ENCODE results near the gene TMTC1. TPM values are rescaled to one million over a fixed set of nuclear protein-coding genes. Genes with fewer than 3 reads are reported as not detected.

TMTC1 gene
- polyA plus RNA-seq, 1 of the 3 experiments (the other 2 are of a cell fraction): 0.13 TPM

DNA sequence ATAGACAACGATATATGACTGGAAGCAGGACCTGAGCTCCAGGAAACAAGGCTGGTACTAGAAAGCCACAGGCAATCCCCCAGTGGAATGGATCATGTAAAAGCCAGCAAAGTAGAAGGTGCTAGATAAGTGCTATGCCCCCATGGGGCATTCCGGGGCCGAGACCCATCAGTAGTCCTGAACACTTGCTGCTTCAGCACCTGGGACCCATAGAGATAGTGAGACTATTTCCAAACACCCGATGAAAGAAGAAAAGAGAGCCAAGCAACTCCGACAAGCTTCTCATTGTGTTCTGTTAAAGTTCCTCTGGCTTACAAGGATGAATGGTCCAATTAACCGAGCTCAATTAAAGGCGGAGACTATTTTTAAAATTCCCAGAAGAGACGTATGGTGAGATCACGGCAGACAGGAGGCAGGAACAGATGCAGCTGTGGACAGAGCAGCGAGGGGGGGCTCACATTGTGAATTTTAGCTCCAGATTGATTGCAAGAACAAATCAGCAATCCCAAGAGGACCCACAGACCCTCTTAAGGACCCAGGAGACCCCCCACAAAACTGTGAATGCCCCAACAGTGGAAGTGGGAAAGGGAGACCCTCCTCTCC lies 143.7 kb downstream of the TMTC1 start:
- H3K36me3 ChIP-seq (replicated peaks in 1 of 2; ENCODE audit: control insufficient read depth in 1 of 2, insufficient read depth in 2 of 2, low read length in 1 of 2): no peaks in the 10 kb centered on the region
- H3K4me2 ChIP-seq: no peak overlapping the region
- no peak overlapping the region for H3K27ac ChIP-seq (ENCODE audit: low read depth in 2 of 2, low read length in 1 of 2)
- no peaks in the 10 kb centered on the region for H3K79me2 ChIP-seq (ENCODE audit: insufficient read depth)
- 65% methylated on average over 10 of the region's 10 CpGs for WGBS (ENCODE audit: low lambda C conversion rate)
- ChIA-PET CTCF (no interaction called here), POLR2A (interaction anchor here (0.6 kb wide), 1 partner anchor 109 kb away, joined by 3 read pairs; no protein-coding TSS in a partner anchor)
- H4K20me1 ChIP-seq (ENCODE audit: insufficient read depth): no peaks in the 10 kb centered on the region
- no peak overlapping the region for H3K9ac ChIP-seq
- no peaks in the 10 kb centered on the region for H3K9me3 ChIP-seq
- H2AFZ ChIP-seq (ENCODE audit: low read depth): no peak overlapping the region
- H3K9me2 ChIP-seq: no peaks in the 10 kb centered on the region
- H3K27me3 ChIP-seq (ENCODE audit: insufficient read depth): no peaks in the 10 kb centered on the region
- H3F3A ChIP-seq (replicated peaks; ENCODE audit: insufficient read depth): no peaks in the 10 kb centered on the region
- no peak for DNase-seq
- no peaks in the 10 kb centered on the region for H3K4me1 ChIP-seq (ENCODE audit: control insufficient read depth in 1 of 2, insufficient read depth in 2 of 2, low read depth in 1 of 2, low read length in 1 of 2)
- H3K4me3 ChIP-seq (ENCODE audit: low read depth in 2 of 2, low read length in 1 of 2): no peak overlapping the region
- TF ChIP-seq FOXJ3 (CRISPR knock-in tag; IDR thresholded peaks at IDR 0.05) (no peak), SMC3 (IDR thresholded peaks at IDR 0.05; ENCODE audit: low read depth, low read length) (no peak), RFX5 (IDR thresholded peaks at IDR 0.05; ENCODE audit: low read length) (no peak), REST (IDR thresholded peaks at IDR 0.05; ENCODE audit: low read depth, low read length) (no peak)

- 63% methylated on average over 6 of the region's 8 CpGs for WGBS (ENCODE audit: low lambda C conversion rate)
- ChIA-PET POLR2A (no interaction called here), CTCF (no interaction called here)
- TF ChIP-seq RAD21 (IDR thresholded peaks at IDR 0.05; ENCODE audit: low read length) (no peak), NRF1 (IDR thresholded peaks at IDR 0.05; ENCODE audit: low read depth, low read length) (no peak), MAX (IDR thresholded peaks at IDR 0.05; ENCODE audit: low read depth) (no peak), YY1 (IDR thresholded peaks at IDR 0.05; ENCODE audit: low read depth) (no peak), FOSL2 (IDR thresholded peaks at IDR 0.05; ENCODE audit: borderline replicate concordance, low read depth) (no peak), TCF12 (IDR thresholded peaks at IDR 0.05) (no peak), POLR2AphosphoS5 (IDR thresholded peaks at IDR 0.05; ENCODE audit: low read depth, low read length) (no peak), EZH2phosphoT487 (IDR thresholded peaks at IDR 0.05; ENCODE audit: borderline replicate concordance, low read depth) (no peak), MXI1 (IDR thresholded peaks at IDR 0.05; ENCODE audit: low read depth, low read length) (no peak)
- TF ChIP-seq, protein P1, sequence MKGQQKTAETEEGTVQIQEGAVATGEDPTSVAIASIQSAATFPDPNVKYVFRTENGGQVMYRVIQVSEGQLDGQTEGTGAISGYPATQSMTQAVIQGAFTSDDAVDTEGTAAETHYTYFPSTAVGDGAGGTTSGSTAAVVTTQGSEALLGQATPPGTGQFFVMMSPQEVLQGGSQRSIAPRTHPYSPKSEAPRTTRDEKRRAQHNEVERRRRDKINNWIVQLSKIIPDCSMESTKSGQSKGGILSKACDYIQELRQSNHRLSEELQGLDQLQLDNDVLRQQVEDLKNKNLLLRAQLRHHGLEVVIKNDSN (IDR thresholded peaks at IDR 0.05; ENCODE audit: borderline replicate concordance, low read depth): no peak
- TF ChIP-seq, protein P2, sequence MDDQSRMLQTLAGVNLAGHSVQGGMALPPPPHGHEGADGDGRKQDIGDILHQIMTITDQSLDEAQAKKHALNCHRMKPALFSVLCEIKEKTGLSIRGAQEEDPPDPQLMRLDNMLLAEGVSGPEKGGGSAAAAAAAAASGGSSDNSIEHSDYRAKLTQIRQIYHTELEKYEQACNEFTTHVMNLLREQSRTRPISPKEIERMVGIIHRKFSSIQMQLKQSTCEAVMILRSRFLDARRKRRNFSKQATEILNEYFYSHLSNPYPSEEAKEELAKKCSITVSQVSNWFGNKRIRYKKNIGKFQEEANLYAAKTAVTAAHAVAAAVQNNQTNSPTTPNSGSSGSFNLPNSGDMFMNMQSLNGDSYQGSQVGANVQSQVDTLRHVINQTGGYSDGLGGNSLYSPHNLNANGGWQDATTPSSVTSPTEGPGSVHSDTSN (IDR thresholded peaks at IDR 0.05): no peak
- Histone ChIP-seq H3K4me2 (no peak overlapping the region), H3K9me2 (no peaks in the 10 kb centered on the region), H3K9me3 (no peaks in the 10 kb centered on the region), H3K27ac (ENCODE audit: low read depth in 2 of 2, low read length in 1 of 2) (no peak overlapping the region), H3F3A (replicated peaks; ENCODE audit: insufficient read depth) (no peaks in the 10 kb centered on the region), H3K27me3 (ENCODE audit: insufficient read depth) (no peaks in the 10 kb centered on the region), H3K9ac (no peak overlapping the region), H3K4me1 (ENCODE audit: control insufficient read depth in 1 of 2, insufficient read depth in 2 of 2, low read depth in 1 of 2, low read length in 1 of 2) (no peaks in the 10 kb centered on the region), H3K4me3 (ENCODE audit: low read depth in 2 of 2, low read length in 1 of 2) (no peak overlapping the region), H3K79me2 (ENCODE audit: insufficient read depth) (no peaks in the 10 kb centered on the region), H4K20me1 (ENCODE audit: insufficient read depth) (no peaks in the 10 kb centered on the region), H2AFZ (ENCODE audit: low read depth) (no peak overlapping the region), H3K36me3 (replicated peaks in 1 of 2; ENCODE audit: control insufficient read depth in 1 of 2, insufficient read depth in 2 of 2, low read length in 1 of 2) (no peaks in the 10 kb centered on the region)
- DNase-seq: no peak
These were observed 145.2 kb downstream of the TMTC1 start for GRCh38 chr12:29638528-29638927.
